Cardiac fibroblast (primary cell): ENCODE results near the gene HDAC11.

Source experiments
- DNase-seq, 2 donors: peaks; one replicate each; pipeline versions ENCODE4 v3.0.0 to v3.0.0-alpha.2; 2010; ENCODE audit warnings: low read depth in 2 of 2
- H3K4me3 ChIP-seq, 2 donors: replicated peaks in 1 of 2; 1 replicate in 1 of 2; 2 replicates in 1 of 2; pipeline ENCODE4 v1.5.1; 2011; ENCODE audit warnings: low read depth in 2 of 2, low read length in 2 of 2, mild to moderate bottlenecking in 2 of 2, moderate library complexity in 1 of 2
- TF ChIP-seq, protein P1 (sequence below): IDR thresholded peaks from one replicate; pipeline ENCODE4 v1.5.1; 2011; ENCODE audit warnings: low read depth, mild to moderate bottlenecking, low read length, inconsistent platforms

HDAC11 gene

DNA sequence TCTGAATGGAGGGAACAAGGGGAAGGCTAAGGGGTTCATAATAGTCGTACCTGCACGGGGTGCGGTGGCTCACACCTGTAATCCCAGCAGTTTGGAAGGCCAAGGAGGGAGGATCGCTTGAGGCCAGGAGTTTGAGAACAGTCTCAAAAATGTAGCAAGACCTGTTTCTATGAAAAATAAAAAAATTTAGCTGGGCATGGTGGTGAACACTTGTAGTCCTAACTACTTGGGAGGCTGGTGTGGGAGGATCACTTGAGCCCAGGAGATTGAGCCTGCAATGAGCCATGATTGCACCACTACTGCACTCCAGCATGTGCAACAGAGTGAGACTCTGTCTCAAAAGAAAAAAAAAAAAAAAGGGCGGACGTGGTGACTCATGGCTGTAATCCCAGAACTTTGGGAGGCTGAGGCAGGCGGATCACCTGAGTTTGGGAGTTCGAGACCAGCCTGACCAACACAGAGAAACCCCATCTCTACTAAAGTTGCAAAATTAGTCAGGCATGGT is 17.9 kb upstream of the HDAC11 start:
- DNase-seq: no peak
- H3K4me3 ChIP-seq: no peak overlapping the region
- TF ChIP-seq, protein P1, sequence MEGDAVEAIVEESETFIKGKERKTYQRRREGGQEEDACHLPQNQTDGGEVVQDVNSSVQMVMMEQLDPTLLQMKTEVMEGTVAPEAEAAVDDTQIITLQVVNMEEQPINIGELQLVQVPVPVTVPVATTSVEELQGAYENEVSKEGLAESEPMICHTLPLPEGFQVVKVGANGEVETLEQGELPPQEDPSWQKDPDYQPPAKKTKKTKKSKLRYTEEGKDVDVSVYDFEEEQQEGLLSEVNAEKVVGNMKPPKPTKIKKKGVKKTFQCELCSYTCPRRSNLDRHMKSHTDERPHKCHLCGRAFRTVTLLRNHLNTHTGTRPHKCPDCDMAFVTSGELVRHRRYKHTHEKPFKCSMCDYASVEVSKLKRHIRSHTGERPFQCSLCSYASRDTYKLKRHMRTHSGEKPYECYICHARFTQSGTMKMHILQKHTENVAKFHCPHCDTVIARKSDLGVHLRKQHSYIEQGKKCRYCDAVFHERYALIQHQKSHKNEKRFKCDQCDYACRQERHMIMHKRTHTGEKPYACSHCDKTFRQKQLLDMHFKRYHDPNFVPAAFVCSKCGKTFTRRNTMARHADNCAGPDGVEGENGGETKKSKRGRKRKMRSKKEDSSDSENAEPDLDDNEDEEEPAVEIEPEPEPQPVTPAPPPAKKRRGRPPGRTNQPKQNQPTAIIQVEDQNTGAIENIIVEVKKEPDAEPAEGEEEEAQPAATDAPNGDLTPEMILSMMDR: no peak

DNA sequence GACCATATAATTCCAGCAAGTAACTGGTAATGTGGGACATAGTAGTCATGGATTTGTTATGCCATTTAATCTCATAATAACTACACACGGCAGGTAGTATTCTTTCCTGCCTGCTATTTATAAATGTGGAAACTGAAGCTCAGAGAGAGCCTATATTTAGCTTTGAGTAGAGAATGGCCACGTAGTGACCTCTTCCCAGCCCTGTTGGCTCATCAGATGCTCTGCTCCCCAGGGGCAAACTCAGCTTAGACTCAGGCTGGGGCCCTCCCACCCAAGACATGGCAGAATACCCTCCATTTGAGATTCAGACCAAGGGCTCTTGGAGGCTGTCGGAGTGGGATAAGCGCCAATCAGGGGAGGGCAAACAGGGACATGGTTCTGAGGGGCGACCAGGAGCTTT is 17.3 kb upstream of the HDAC11 start:
- TF ChIP-seq, protein P1: no peak

DNA sequence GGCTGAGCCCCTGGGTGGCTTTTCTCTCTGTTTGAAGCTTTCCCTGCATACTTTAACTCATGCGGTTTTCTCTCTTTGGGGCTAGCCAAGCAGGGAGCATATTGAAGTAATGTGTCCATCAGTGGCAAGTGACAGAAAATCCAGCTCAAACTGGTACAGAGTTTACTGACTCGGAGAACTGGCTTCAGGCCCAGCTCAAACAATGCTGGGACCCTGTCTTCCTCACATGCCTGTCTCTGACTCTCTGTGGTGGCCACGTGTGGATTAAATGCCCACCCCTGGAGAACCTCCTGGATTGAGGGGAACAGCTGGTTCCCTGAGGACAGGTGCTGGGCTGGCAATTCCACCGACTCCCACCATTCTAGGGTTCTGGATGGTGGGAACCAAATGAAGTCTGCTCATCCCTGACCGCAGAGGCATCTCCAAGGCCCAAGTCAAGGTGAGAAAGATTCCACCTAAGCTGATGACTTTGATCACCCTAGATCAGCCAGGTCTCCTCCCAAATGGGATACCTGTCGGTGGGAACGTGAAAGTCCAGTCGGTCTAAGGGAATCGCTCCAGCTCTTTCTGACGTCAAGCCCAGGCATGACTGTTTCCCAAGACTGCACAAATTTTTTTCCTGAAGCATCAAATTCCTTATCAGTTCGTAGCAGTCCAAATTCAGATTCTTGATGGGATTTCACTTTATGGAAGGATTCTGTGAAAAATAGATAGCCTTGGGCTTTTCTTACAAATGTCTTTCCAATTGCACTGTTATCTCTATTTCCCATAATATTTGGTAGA is 16.3 kb upstream of the HDAC11 start:
- DNase-seq: no peak
- TF ChIP-seq, protein P1: no peak

More for the DNA sequence above, 17.3 kb upstream of the HDAC11 start:
- no peak for DNase-seq
- H3K4me3 ChIP-seq: no peak overlapping the region

DNA sequence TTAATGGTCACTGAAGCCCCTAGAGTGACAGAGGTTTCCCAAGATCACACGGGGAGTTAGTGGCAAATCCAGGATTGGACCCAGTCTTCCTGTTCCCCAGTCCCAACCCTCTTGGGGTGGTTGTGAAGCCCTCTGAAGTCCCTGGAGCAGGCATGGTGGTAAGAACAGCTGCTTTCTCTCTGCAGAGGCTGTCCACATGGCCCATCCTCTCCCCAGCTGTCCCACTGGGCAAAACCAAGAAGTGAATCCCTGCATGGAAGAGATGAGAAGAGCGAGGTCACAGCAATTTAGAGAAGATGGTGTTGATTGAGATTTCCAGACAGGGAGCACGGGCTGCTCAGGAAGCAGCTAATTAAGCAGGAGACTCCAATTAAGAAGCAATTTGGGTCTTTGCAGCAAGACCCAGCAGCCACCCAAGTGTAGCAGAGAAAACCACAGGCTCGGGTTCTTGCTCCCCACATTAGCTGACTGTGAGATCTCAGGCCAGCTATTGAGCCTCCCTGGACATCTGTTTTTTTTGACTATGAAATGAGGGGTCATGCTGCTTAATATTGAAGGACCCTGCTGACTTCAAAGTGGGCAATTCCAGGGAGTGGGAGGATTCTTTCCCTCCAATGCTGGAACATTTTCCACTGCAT is 14.8 kb upstream of the HDAC11 start:
- H3K4me3 ChIP-seq: no peak overlapping the region
- no peak for DNase-seq
- TF ChIP-seq, protein P1: no peak

More for the DNA sequence above, 16.3 kb upstream of the HDAC11 start:
- H3K4me3 ChIP-seq: no peak overlapping the region

DNA sequence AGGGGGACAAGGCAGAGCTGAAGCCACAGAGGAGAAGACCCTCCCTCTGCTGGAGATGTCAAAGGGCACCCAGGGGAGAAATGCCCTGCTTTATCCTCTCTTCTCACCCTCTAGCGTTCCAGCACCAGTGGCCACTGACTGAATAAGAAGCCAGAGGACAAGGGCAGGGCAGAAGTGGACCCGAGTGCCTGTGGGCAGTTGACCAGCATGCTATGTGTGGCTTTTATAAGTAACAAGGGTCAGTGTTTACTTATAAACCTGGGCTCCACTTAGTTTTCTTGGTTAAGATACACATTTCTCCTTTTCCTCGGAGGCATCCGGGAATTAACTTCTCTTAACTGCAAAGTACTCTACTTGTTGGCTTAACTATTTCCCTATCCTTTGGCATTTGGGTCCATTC is 13.3 kb upstream of the HDAC11 start:
- TF ChIP-seq, protein P1: no peak
- no peak for DNase-seq
- no peak overlapping the region for H3K4me3 ChIP-seq

DNA sequence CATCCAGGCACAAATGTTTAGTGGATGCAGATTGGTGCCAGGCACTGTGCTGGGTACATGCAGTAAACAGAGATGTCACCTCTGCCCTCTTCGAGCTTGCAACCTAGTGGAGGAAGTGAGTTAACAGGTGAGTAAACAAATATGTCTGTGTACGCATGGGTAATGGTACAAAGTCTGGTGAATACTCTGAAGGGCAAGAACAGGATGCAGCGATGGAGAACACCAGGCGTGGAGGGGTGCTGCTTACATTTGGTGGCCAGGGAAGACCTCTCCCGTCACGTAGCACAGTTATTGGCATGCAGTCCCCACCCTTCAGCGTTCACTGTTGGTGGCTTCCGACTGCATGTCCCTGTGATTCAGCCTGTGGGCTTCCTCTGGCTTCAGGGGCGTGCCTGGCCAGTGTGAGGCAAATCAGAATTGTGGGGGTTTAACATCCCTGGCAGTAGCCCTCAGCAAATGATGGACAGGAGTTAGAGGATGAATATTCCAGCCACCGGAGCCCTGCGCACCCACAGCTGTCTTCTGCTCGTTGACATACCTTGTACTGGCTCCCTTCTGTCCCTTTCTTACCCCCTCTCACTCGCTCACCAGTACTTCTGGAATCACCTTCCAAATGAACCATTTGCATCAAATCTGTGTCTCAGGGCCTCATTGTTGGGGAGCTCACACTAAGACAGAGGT is 9.1 kb upstream of the HDAC11 start:
- no peak for DNase-seq
- no peak overlapping the region for H3K4me3 ChIP-seq
- TF ChIP-seq, protein P1: no peak
